Nephron progenitor cell (in vitro differentiated cells): Measurements from ENCODE around the gene ISG20.

ENCODE experiments used
- DNase-seq: peaks from one replicate; pipeline ENCODE4 v3.0.0; 2021
- H3K27ac Mint-ChIP-seq: 2 replicates; pipeline ENCODE4 v1.8.0; 2021; ENCODE audit warnings: mild to moderate bottlenecking, moderate library complexity, mixed read lengths
- H3K27me3 Mint-ChIP-seq: 2 replicates; pipeline ENCODE4 v1.8.0; 2021; ENCODE audit warnings: mild to moderate bottlenecking, low read depth, mixed read lengths; ENCODE audit not compliant: poor library complexity
- H3K36me3 Mint-ChIP-seq: 2 replicates; pipeline ENCODE4 v1.8.0; 2021; ENCODE audit warnings: low read depth, mixed read lengths
- H3K4me1 Mint-ChIP-seq: 2 replicates; pipeline ENCODE4 v1.8.0; 2021; ENCODE audit warnings: mixed read lengths
- H3K4me3 Mint-ChIP-seq: 2 replicates; pipeline ENCODE4 v1.8.0; 2021; ENCODE audit warnings: mild to moderate bottlenecking, moderate library complexity, mixed read lengths
- H3K9me3 Mint-ChIP-seq: 2 replicates; pipeline ENCODE4 v1.8.0; 2021; ENCODE audit warnings: mild to moderate bottlenecking, moderate library complexity, mixed read lengths
- CTCF ChIP-seq: fragments of 200-600 bp; sonication (generic); IDR thresholded peaks from 2 replicates; pipeline ENCODE4 v1.5.0; 2021; ENCODE audit warnings: antibody characterized with exemption

ISG20 gene

GRCh38 chr15:88638626-88639372 lies at the start of gene ISG20:
TSS of gene ISG20 (plus strand) at chr15:88639016. CDS start at chr15:88639367, 351 bp downstream.
- H3K4me3 Mint-ChIP-seq: peak within 1 kb of the TSS; percentile 67
- H3K27me3 Mint-ChIP-seq: peaks cover 12% of the 10 kb centered on the region
- H3K36me3 Mint-ChIP-seq: peaks cover 9% of the 10 kb centered on the region
- no peaks in the 10 kb centered on the region for H3K9me3 Mint-ChIP-seq
- peak; percentile 38 for DNase-seq
- H3K4me1 Mint-ChIP-seq: peaks cover 33% of the 10 kb centered on the region
- no peak for TF ChIP-seq CTCF
- peak within 1 kb of the TSS; percentile 54 for H3K27ac Mint-ChIP-seq

- no peak for DNase-seq
- H3K4me3 Mint-ChIP-seq: no peak overlapping the region
- peaks cover 25% of the 10 kb centered on the region for H3K4me1 Mint-ChIP-seq
- H3K36me3 Mint-ChIP-seq: no peaks in the 10 kb centered on the region
- no peaks in the 10 kb centered on the region for H3K9me3 Mint-ChIP-seq
- H3K27me3 Mint-ChIP-seq: peaks cover 37% of the 10 kb centered on the region
- no peak overlapping the region for H3K27ac Mint-ChIP-seq
- TF ChIP-seq CTCF: no peak
Measured at GRCh38 chr15:88590759-88591158, 48.1 kb upstream of the ISG20 start.

GRCh38 chr15:88591384-88591783 lies 47.4 kb upstream of the ISG20 start:
- Mint-ChIP-seq H3K4me1 (peaks cover 19% of the 10 kb centered on the region), H3K9me3 (no peaks in the 10 kb centered on the region), H3K27me3 (peaks cover 39% of the 10 kb centered on the region), H3K27ac (no peak overlapping the region), H3K36me3 (no peaks in the 10 kb centered on the region), H3K4me3 (no peak overlapping the region)
- DNase-seq: no peak
- no peak for TF ChIP-seq CTCF

- peak overlapping the region; percentile 71 for H3K4me3 Mint-ChIP-seq
- H3K27ac Mint-ChIP-seq: no peak overlapping the region
- no peak for DNase-seq
- TF ChIP-seq CTCF: no peak
- peaks cover 27% of the 10 kb centered on the region for H3K4me1 Mint-ChIP-seq
- peaks cover 3% of the 10 kb centered on the region for H3K9me3 Mint-ChIP-seq
- H3K36me3 Mint-ChIP-seq: no peaks in the 10 kb centered on the region
- peaks cover 96% of the 10 kb centered on the region for H3K27me3 Mint-ChIP-seq
Measured at GRCh38 chr15:88603885-88604284, 34.9 kb upstream of the ISG20 start.

- peak overlapping the region; percentile 74 for H3K4me3 Mint-ChIP-seq
- H3K27ac Mint-ChIP-seq: no peak overlapping the region
- peaks cover 3% of the 10 kb centered on the region for H3K9me3 Mint-ChIP-seq
- peaks cover 99% of the 10 kb centered on the region for H3K27me3 Mint-ChIP-seq
- peak; percentile 52 for DNase-seq
- H3K36me3 Mint-ChIP-seq: no peaks in the 10 kb centered on the region
- no peak for TF ChIP-seq CTCF
- H3K4me1 Mint-ChIP-seq: peaks cover 31% of the 10 kb centered on the region
Measured at GRCh38 chr15:88604381-88605188, 34.2 kb upstream of the ISG20 start.
